Spleen (tissue), 7 donors: ENCODE measurements around the gene BBLN.

Experiments
- POLR2A ChIP-seq, 3 donors: fragments of 450-650 bp; IDR thresholded peaks; one replicate each; pipeline ENCODE4 v1.5.1; 2017; ENCODE audit warnings: antibody characterized with exemption in 3 of 3, mild to moderate bottlenecking in 1 of 3
- TF ChIP-seq, protein P1 (sequence below), 11 experiments: fragments of 200-600 bp in 7 of 11; fragments of 450-650 bp in 4 of 11; sonication (generic) in 4 of 11; IDR thresholded peaks in 8 of 11; conservative IDR thresholded peaks in 3 of 11; 1 replicate in 7 of 11; 2 replicates in 4 of 11; pipeline versions ENCODE4 v1.4.0 to v1.8.0; 2016 to 2021; ENCODE audit warnings: antibody characterized with exemption in 11 of 11, inconsistent platforms in 4 of 11, mild to moderate bottlenecking in 1 of 11
- donor health status: DM: no; HTN: no; CAD: no; lungs with moderate emphysema.
- donor health status: DM: no; HTN: no; CAD: no.
- donor health status: DM: no; HTN: no; CAD: no.

DNA sequence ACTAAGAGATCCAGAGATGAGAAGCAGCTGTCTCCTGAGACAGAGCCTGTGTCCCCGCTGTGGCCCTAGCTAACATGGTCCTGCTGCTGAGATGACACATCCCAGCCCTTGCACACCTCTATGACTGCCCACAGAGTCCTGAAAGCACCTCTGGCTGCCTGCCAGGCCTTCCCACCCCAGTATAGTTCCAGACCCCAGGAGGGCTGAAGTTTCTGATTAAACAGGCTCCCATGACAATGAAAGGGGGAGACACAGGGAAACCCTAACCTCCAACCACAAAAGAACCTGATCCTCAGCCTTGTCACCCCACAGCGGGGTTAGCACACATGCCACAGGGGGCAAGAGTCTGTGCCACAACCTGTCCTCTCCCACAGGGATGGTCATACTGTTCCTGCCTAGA lies 15.7 kb downstream of the BBLN start:
- TF ChIP-seq, protein P1, sequence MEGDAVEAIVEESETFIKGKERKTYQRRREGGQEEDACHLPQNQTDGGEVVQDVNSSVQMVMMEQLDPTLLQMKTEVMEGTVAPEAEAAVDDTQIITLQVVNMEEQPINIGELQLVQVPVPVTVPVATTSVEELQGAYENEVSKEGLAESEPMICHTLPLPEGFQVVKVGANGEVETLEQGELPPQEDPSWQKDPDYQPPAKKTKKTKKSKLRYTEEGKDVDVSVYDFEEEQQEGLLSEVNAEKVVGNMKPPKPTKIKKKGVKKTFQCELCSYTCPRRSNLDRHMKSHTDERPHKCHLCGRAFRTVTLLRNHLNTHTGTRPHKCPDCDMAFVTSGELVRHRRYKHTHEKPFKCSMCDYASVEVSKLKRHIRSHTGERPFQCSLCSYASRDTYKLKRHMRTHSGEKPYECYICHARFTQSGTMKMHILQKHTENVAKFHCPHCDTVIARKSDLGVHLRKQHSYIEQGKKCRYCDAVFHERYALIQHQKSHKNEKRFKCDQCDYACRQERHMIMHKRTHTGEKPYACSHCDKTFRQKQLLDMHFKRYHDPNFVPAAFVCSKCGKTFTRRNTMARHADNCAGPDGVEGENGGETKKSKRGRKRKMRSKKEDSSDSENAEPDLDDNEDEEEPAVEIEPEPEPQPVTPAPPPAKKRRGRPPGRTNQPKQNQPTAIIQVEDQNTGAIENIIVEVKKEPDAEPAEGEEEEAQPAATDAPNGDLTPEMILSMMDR (IDR thresholded peaks at IDR 0.05 in 8 of 11, conservative IDR thresholded peaks at IDR 0.05 in 3 of 11) = no peak
- no peak for TF ChIP-seq POLR2A (IDR thresholded peaks at IDR 0.05)
